GM12801 (cell line): Measurements from ENCODE around the gene OTUD4.

ENCODE experiments used
- CTCF ChIP-seq: IDR thresholded peaks from one replicate; pipeline ENCODE4 v1.5.1; 2011; ENCODE audit warnings: control low read depth; ENCODE audit not compliant: insufficient read length; ENCODE audit errors: extremely low read depth

OTUD4 gene

GRCh38 chr4:145207934-145208333, 27.5 kb upstream of the OTUD4 start:
- no peak for TF ChIP-seq CTCF

GRCh38 chr4:145203410-145203809, 23.0 kb upstream of the OTUD4 start:
- no peak for TF ChIP-seq CTCF

- no peak for TF ChIP-seq CTCF
These were observed 20.0 kb upstream of the OTUD4 start for GRCh38 chr4:145200366-145200765.

GRCh38 chr4:145199051-145199716, 18.8 kb upstream of the OTUD4 start:
- no peak for TF ChIP-seq CTCF

- no peak for TF ChIP-seq CTCF
These were observed 16.4 kb upstream of the OTUD4 start for GRCh38 chr4:145196747-145197146.

GRCh38 chr4:145195167-145195952, 15.0 kb upstream of the OTUD4 start:
- TF ChIP-seq CTCF: no peak

- TF ChIP-seq CTCF: no peak
These were observed 9.6 kb upstream of the OTUD4 start for GRCh38 chr4:145189981-145190380.
